Brain pericyte (primary cell): Measurements from ENCODE around the gene VAV2.

ENCODE experiments used
- DNase-seq: peaks from one replicate; pipeline ENCODE4 v3.0.0-alpha.2; 2012; ENCODE audit warnings: low read depth, low spot score

The VAV2 gene

DNA sequence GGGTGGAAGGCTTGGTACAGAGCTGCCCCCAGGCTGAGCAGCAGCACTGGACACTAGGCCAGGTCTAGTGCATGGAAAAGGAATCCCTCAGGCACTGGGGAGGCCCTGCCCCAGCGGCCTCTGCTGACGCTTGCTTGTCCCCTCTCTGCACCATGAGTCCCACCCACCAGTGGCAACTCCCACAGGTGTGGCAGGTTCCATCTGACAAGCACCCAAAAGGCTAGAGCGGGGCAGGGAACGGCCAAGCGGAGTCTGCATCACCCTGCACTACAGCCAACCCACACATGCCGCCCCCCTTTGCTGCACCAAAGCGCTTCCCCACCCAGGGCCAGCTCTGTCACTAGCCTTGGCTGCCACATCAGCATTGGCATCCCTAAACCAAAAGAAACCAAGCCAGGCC is 138.8 kb downstream of the VAV2 start:
- DNase-seq = no peak

GRCh38 chr9:133852431-133852830 is 139.7 kb downstream of the VAV2 start:
- no peak for DNase-seq

- DNase-seq = no peak
Measured at GRCh38 chr9:133851693-133852092, 140.4 kb downstream of the VAV2 start.

GRCh38 chr9:133850937-133851336 is 141.2 kb downstream of the VAV2 start:
- DNase-seq = no peak

DNA sequence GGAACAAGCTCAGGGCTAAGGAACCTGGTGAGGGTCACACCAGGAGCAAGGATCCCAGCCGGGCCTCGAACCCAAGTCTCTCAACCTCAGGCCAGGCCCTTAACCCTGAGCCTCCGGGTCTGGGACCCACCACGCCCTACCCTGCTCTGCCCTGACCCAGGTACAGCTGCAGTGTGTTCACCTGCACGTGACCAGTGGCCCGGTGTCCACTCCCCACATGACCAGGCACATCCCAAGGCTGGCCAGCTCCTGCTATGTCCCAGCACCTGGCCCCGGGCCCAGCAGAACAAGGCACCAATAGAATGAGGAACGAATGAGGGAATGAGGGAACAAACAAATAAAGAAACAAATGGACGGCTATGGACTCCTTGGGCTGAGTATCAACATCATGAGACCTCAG is 142.0 kb downstream of the VAV2 start:
- DNase-seq = no peak

DNA sequence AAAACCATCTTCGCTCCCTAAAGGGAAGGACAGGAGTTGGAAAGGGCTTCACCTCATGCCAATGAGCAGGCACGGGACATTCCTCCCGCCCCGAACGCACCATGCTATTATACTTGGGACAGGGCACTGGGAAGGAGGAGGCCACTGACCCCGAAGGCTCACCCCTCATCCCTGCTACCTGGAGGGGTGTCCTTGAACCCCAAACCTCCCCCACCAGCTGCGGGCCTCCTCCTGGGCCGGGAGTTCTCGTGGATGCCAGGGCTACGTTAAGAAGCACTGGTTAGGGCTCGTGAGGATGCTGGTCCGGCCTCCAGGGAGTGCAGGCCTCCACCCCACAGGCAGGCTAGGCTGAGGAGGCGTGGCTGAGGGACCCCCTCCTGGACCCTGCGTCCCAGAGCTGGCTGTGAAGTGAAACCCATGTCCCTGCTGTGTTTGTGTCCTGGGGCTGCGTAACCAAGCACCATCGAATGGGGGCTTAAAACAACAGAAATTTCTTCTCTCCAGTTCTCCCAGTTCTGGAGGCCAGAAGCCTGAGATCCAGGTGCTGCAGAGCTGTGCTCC is 142.9 kb downstream of the VAV2 start:
- no peak for DNase-seq

GRCh38 chr9:133848471-133849109 is 143.5 kb downstream of the VAV2 start:
- no peak for DNase-seq

DNA sequence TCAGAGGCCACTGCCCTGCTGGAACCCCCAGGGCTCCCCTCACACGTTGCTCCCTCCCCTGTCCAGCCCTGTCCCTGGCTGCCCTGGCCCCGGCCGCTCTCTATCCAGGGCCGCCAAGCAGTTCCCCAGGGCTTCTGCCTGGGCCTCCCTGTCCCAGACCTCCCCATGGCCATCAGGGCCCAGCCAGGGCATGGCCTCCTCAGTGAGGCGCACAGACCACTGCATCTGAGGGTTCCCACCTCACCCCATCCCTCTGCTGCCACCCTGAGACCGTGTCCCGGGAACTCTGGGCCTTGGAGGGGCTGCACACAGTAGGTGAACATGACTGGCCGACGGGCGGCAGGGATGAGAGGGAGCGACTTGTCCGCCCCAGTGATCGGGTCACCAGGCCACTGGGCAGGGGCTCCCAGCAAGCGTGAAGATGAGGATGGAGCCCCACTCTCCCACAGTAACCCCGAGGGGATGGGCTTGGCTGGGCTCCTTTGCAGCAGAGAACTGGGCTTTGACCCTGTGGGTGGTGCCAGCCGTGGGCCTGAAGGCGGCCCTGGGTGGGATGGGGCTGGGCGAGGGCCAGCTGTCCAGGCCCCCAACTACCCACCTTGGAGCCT is 145.5 kb downstream of the VAV2 start:
- no peak for DNase-seq

- DNase-seq = no peak
Measured at GRCh38 chr9:133845440-133845839, 146.7 kb downstream of the VAV2 start.

DNA sequence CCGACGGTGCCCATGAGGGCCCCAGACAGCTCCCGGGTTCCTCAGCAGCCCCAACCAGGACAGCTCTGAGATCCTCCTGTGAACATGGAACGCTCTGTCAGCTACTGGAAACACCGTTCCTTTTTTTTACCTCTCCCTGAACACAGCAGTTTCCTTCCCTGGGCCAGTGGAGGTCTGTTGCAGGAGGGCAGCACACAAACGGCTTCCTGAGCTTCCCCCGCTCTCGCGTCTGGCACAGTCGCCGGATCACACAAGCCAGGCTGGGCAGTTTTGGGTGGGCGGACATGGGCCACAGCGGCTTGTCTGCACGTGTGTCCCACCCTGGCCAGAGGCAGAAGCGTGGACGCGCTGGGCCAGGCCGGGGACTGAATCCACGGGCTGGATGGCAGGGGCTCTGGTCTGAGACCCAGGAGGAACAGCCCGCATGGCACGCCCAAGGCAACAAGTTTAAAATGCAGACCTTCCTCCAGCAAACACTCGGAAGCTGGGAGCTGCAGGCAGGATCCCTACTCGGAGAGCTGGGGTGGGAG is 147.2 kb downstream of the VAV2 start:
- DNase-seq = no peak

DNA sequence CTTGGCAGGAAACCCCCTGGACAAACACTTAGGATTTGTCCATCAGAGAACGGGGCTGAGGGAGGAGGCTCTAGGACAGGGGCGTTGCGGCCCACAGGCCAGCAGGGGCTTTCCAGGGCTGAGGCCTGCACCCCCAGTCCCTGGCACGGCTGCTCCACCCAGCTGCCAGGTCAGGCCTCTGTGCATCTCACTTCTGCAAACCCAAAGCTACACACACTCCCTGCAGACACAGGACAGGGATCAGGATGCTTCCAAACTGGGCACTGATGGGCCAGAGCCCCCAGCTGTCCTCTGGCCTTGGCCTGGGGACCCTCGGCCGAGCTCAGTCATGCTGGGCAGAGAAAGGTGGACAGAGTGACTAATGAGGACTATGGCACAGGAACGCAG is 147.7 kb downstream of the VAV2 start:
- DNase-seq = no peak

DNA sequence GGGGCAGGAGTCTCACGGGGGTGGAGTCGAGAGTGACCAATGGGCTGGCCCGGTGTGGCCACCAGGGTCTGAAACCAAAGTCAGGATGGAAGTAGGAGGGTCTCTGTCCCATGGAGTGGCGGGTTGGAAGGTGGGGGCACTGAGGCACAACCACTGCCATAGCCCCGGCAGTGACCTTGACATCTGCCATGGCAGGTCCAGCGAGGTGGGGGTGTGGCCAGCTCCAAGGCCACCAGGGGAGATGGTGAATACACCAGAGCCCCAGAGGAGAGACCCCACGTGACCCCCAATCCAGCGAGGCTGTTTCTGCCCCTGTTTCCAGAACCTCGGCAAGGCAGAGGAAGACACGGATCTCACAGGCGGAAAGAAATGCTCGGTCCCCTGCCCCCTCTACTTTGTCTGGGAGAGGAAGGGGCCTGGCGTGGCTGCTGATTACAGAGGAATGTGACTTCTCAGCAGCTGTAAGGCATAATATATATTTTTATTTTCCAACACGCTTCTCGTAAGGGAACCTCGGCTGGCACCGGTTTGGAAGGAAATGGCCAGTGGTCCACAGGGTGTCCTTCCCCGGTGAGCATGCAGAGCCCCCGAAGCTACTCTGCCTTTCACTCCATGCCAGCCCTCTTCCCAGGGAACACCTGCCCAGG is 148.2 kb downstream of the VAV2 start:
- no peak for DNase-seq

DNA sequence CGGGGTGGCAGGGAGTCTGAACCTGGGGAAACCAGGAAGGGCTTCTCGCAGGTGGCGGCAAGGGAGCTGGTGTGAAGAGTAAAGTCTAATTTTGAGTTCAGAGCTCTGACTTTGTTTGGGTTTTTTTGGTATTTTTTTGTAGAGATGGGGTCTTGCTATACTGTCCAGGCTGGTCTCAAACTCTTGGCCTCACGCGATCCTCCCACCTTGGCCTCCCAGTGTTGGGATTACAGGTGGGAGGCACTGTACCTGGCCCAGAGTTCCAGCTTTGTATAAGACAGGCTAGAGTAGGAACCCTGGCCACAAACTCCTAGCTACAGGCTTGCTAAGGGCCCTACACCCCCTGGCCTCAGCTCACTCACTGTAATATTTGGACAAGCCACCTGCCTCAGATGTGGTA is 148.9 kb downstream of the VAV2 start:
- DNase-seq = no peak

DNA sequence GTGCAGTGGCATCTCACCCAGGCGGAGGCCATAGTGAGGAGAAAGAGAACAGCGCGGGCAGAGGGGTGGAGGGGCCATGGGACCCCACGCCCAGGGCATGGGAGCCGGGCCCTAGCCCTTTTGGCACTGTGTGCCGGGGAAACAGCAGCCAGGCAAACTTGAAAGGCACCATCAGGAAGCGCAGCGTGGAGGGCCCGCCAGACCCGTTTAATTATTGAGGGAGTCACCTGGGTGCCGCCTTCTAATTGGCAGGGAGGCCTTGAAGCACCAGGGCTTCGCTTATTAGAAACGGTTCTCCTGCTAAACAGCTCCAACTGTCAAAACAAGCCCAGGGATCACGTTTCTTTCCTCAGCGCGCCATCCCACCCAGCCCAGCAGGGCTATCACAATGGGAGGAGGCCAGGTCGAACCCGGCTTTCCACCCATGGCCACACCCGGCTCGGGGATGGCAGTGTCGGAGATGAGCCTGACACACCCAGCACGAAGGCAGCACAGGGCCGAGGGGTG is 149.3 kb downstream of the VAV2 start:
- DNase-seq = no peak

DNA sequence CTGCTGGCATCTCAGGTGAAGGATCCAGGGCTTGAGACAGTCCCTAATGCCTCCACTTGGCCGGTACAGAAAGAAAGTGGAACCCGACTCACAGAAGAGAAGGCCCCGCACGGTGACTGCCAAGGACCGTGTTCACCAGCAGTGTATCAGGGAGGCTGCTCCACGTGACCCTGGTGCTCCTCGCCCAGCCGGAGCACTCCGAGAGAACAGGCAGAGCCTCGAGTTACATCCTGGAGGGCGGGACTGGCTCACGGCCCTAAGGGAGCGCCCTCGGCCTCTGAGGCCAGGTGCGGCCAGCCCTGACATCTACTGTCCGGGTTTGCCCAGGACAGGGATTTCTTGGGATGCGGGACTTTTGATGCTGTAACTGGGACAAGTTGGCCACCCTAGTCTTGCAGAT is 149.9 kb downstream of the VAV2 start:
- no peak for DNase-seq

- no peak for DNase-seq
Measured at GRCh38 chr9:133841167-133841812, 150.8 kb downstream of the VAV2 start.

DNA sequence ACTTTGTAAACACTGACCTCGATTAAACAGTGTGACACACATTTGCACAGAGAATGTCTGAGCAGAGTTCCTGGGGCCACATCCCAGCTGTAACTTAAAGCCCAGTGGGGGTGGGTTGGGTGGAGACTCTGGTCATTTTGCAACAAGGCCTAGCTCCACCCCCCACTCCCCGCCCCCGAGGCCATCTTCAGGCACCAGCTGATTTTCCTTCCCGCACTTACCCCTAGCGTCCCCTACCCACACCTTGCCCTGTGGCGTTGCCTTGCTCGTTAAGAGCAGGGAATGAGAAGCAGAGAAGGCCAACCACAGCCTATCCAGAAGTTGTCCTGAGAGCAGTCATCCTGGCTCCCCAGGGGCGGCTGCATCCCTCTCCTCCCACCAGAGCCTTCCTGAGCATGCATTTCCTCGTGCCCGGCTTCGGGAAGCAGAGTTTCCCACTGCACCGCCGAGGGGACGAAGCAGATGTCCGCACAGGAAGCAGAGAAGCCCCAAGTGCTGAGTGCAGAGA is 152.2 kb downstream of the VAV2 start:
- no peak for DNase-seq

- no peak for DNase-seq
Measured at GRCh38 chr9:133838859-133839507, 153.1 kb downstream of the VAV2 start.

DNA sequence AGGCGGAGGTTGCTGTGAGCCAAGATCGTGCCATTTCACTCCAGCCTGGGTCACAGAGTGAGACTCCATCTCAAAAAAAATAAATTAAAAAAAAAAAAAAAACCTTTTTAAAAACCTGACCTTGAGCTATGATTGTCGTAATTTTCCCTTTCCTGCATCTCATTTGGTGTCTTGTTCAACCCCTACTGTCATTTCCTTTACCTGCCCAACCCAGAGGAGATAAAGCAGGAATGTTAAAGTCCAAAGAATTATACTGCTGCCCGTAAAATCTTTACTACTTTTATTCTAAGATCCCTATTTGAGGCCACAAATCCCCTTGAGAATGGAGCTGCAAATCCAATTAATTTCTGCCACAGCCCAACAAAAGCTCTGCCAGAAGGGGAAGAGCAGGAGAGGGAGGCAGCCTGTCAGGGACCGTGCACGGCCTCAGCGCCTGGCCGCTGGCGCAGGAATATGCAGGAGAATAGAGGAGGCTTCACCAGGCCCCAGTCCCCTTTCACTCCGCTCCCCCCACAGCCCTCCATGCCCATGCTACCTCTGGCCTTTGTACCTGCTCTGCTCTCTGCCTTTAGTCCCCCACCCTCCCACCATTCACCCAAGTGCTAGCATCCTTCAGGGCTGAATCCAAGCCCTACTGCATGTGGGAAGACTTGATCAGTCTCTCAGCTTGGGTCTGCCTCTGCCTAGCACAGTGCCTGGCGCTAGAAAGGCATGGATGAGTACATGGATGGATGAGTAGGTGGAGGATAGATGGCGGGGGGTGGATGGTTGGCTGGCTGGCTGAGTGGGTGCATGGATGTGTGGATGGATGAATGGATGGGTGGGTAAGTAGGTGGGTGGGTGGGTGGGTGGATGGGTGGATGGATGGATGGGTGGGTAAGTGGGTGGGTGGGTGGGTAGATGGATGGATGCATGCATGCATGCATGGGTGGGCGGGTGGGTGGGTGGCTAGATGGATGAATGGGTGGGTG is 154.2 kb downstream of the VAV2 start:
- DNase-seq = no peak

DNA sequence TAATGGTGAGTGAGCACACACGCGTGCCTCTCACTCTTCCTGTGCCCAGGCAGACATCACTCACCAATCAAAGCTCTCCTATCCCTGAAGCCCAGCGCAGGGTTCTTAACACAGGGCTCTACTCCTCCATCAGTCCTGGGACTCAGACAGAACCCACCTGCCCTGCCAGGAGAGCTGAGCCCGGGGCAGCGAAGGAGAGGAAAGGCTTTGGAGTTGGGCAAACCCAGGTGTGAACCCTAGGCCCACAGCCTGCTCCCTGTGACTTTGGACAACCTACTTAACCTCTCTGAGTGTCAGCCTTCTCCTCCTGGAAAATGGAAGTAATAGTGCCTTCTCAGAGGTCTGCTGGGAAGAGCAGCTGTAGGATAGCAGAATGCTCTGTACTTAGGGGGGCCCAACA is 155.3 kb downstream of the VAV2 start:
- DNase-seq = no peak
